HG03571 (cell line): ENCODE results near the gene GOPC.
"Not testable (repeated sequence)": the region's sequence is repeated elsewhere in the genome, so short reads cannot be mapped to it uniquely, and the experiment has no call there.

Experiments used
- ATAC-seq: cut with Tn5 transposase; IDR thresholded peaks from one replicate; pipeline ENCODE4 v1.9.1; 2021; ENCODE audit not compliant: unreplicated experiment

Gene GOPC

DNA sequence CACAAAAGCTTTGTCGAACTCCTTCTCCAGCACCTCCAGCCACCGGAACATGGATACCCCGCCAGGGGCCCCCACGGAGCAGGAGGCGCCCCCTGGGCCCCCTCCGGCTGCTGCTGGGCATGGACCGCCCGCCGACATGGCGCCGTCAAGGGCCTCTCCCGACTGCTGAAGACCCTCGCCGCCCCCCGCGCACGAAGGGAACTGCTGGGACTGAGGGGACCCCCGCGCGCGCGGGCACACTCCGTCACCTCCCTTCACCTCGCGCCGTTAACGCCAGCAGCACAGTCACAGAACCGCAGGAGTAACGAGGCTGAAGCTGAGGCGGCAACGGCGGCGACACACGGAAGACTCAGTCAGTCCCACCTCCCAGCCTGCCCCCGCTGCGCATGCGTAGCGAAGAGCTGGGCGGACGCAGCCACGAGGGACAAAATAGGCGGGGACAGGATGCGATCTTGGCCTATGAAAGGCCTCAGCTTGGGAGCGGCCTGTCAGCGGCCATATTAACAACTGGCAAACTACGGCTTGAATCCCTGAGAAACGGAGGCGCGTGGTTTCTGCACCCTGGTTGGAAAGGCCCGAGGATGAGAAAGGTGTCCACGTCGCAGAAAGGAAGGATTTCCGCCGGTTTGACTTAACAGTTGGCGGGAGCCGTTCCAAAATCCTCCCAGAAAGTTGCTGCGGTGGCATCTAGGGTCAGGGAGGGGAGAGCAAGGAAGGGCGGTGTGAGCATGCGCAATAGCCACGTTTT, at the start of gene GOPC:
Gene GOPC (minus strand): TSS at position 361 of the 748 bp plus-strand sequence. CDS start 223 bp downstream, at position 138.
- ATAC-seq, result peak; percentile 93

DNA sequence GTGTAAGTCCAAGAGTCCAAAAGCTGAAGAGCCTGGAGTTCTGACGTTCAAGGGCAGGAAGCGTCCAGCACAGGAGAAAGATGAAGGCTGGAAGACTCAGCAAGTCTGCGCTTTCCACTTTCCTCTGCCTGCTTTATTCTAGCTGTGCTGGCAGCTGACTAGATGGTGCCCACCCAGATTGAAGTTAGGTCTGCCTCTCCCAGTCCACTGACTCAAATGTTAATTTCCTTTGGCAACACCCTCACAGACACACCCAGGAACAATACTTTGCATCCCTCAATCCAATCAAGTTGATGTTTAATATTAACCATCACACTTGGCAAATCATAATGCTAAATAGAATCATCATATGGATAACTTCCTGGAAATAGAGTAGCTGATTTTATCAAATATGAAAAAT, 49.7 kb upstream of the GOPC start:
- not testable (repeated sequence) for ATAC-seq

DNA sequence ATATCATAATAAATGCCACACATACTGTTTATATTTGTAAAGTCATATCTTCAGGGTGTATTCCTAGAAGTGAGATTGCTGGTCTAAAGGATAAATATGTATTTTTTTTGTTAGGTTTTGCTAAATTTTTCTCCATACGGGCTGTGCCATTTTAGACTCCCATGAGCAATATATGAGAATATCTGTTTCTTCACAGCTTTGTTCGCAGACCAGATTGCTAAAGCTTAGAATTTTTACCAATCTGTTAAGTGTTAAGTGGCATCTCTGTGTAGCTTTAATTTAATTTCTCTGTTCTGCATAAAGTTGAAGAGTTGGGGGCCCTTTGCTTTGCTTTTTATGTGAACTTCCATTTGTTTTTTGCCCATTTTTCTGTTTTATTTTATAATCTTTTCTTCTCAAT, 40.7 kb upstream of the GOPC start:
- no peak for ATAC-seq

DNA sequence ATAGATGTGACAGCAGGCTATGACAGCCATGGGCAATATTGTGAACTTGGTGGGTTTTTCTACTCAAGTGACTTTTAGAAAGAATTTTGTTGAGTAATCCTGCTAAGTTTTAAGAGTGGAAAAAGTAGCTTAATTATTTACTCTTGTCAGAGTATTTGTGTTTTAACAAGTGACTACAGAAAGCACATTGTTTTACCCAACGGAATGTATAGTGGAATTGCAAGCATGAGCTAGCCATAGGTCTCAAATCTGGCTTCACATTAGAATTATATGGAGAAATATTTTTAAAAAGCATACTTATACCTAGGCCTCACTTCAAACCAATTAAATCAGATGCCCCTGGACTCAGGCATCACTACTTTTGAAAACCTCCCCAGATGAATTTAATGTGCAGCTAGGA, 35.5 kb upstream of the GOPC start:
- ATAC-seq, result no peak

DNA sequence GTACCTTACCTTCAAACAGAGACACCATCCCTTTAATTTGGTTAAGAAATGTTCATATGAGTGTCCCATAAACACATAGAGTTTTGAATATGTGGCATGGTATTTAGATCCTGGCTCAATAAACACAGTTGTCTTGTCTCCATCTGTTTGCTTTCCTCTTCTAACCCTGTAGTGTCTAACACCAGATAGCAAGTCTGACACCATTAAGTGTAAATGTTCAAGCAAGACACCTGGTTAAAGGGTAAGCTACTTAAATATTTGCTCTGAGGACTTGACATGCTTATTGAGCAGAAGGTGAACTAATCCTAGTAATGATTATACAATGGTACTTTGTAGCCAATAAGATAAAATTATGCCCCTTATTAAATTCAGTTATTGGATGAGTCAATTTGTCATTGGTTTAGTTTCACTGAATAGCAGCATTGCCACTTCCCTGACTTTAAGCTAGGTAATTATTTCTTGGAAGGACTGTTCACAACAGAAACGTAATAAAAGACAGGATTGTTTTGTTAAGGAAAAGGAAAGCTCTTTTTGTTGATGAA, 26.9 kb upstream of the GOPC start:
- no peak for ATAC-seq

DNA sequence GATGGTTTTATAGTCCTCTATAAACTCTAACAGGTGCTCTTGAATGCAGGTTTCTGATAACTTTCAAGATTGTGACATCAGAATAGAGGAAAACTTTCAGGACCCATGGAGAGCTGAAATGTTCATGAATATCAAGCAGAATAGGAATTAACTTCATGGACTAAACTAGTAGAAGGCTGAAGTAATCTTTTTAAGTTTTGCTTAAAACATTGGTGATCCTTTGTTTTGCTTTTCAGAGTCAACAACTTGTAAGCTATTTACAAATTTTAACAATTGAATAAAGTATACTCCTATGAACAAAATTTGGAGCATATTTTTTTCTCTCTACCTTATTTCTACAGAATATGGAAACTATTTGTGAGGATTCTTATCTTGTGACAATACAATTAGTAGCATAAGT, 25.2 kb upstream of the GOPC start:
- no peak for ATAC-seq

DNA sequence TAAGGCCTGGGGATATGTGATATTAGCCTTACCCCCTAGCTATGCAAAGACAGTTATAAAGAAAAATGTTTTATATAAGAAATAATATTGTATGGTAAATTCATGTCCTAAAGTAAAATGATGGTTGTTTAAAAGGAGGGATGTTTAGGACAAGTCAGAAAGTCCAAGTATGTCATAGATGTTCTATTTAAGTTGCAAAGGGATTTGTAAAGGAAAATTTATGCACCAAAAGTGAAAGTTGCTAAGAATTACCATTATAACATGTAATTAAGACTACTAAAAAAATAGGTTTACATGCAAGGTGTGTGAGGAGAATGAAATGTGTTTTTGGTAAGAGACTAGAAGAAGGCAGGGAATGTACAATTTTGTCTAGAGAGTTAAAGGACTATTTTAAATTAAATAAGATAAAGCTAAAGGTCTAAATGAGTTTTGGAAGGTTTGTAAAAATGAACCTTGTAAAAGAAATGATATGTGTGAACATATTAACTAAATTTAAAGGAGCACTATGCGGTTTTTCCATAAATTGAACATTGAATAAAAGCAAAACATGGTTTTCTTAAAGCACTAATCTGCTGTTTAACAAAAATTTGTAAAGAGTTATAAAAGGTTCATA, 22.7 kb upstream of the GOPC start:
- ATAC-seq, result no peak

DNA sequence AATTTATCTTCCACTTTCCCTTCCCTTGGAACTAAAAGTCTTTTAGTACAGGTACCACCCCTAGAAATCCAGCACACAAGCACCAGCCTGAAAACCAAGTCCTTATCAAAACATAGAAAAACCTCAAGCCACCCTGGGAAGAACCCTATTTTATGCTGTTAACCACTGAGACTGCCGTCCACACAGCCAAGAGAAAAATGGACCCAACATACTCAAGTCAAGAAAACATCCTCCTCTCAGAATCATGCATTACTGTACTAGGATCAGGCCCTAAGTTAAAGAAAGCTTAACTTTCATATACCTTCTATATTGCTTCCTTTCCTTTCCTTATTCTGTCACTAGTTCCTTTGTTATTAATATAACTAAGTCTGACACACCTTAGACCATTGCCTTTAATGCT, 16.9 kb upstream of the GOPC start:
- no peak for ATAC-seq

DNA sequence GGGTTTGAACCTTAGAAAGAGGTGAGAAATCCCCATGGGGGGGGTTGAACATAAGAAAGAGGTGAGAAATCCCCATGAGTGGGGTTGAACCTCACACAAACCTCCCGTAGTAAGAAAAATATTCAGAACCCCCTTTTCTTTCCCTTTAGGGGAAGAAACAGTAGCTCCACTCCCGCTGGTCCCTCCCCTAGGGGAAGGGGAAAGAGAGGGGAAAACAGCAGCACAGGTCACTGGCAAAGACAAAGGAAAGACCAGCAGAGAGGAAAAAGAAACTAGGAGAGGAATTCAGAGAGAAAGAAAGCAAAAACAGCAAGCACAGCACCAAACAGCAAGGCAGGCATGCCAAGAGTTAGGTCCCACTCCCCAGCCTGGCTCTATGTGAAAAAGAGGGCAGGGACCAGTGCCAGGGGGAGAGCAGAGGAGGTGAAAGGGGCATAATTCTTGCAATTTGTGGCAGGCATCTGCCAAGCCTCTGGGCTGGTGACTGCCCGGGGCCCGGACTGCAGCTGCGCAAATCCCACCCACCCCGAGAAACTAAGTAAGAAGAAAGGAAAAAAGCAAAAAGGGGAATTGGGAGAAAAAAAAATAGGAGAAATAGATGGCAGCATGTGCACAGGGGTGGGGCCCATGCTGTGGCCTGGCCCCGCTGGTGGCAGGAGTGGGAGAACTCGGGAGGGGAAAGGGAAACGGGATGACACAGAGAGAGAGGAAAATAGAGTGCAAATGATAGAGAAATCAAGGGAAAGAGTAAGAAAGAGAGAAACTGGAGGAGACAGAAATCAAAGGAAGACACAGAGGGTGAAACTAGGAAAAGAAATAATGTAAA, 15.1 kb upstream of the GOPC start:
- no peak for ATAC-seq

DNA sequence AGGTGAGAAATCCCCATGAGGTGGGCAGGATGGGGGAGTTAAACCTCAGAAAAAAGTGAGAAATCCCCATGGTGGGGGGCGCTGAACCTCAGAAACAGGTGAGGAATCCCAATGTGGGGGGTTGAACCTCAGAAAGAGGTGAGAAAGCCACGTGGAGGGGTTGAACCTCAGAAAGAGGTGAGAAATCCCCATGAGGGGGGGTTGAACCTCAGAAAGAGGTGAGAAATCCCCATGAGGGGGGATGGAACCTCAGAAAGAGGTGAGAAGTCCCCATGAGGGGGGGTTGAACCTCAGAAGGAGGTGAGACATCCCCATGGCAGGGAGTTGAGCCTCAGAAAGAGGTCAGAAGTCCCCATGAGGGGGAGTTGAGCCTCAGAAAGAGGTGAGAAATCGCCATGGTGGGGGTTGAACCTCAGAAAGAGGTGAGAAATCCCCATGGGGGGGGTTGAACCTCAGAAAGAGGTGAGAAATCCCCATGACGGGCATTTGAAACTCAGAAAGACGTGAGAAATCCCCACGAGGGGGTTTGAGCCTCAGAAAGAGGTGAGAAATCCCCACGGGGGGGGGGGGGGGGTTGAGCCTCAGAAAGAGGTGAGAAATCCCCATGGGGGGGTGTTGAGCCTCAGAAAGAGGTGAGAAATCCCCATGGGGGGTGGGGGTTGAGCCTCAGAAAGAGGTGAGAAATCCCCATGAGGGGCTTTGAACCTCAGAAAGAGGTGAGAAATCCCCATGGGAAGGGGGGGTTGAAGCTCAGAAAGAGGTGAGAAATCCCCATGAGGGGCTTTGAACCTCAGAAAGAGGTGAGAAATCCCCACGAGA, 14.3 kb upstream of the GOPC start:
- no peak for ATAC-seq

DNA sequence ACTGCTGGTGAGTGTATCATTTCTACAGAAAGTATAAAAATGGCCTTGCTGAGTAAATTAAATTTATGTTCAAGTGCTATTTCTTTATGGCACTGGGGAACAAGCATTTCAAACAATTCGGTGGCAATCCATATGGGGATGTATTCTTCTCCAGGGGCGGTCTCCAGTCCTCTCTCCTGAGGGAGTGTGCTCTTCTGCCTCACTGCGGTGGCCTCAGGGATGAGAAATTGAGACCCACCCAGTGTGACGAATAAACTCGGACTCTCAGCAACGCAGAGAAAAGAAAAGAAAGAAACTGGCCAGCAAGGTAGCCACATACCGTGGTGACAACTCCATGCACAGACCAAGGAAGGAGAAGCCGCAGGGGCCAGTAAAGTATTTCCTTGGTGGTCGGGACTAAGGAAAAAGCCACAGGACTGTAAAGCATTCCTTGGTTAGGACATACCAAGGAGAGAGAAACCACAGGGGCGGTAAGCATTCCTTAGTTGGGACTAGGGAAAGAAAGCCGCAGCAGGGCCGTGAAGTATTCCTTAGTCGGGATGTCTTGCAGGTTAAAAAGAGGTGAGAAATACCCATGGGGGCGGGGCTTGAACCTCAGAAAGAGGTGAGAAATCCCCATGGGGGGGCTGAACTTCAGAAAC, 13.6 kb upstream of the GOPC start:
- ATAC-seq, result no peak

DNA sequence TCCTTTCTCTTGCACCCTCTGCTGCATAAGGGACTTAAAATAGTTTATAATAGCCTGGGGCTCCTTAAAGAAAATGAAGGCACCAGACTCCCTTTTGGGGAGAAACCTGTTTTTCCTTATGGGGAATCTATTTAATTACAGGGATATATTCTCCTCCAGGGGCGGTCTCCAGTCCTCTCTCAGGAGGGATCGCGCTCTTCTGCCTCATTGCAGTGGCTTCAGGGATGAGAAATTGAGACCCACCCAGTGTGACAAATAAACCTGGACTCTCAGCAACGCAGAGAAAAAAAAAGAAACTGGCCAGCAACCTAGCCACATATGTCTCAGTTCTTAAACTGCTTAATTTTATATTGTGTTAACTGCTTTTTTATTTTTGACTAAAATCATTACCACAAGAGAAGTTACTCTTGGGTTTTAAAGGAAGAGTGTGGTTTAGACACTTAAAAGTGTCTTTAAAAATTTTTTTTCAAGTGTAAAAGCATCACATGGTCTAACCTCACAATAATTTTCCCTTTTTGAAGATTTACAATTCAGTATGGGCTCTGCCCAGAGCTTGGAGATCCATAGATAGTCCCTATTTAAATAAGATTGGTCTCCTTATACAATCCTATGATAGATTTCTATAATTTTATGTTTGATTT, 11.7 kb upstream of the GOPC start:
- ATAC-seq, result no peak

DNA sequence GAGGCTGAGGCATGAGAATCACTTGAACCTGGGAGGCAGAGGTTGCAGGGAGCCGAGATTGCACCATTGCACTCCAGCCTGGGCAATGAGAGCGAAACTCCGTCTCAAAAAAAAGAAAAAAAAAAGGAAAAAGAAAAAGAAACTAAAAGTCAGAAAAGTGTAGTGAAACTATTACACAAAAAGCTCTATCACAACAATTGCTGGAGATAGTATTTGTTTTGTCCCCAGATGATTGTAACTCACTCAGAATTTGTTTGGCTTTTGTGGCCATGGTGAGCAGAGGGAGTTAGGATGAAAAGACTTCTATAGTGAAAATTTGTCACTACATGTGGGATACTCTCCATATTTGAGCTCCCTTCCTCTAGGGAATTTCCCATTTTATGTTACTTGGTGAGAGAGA, 5.2 kb upstream of the GOPC start:
- ATAC-seq, result no peak

DNA sequence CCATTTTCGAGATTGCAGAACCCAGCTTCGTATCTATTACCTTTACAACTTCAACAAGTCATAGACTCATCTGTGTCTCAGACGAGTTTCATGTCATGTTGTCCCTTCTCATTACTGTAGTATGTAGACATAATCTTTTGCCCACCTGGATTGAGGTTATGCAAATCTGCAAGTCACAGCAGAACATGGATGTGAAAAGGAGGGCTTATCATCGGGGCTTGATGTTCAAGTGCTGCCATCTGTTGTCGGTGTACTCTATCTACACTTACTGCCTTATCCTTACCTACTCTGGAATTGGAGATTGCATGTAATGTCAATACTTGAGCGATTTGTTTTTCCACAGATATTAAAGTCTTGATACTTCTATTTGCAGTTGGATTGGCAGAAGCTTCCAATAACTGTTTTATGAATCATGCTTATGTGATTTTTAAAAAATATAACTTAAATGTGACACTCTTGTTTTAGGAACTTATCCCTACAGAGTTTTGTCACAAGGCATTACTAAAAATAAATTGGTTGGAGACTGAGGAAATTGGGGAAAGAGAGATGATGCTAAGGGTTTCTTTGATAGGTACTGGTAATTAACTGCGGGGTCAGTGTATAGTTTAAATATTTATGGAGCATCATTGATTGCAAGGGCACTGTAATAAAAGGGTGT, 3.0 kb upstream of the GOPC start:
- peak; percentile 39 for ATAC-seq

DNA sequence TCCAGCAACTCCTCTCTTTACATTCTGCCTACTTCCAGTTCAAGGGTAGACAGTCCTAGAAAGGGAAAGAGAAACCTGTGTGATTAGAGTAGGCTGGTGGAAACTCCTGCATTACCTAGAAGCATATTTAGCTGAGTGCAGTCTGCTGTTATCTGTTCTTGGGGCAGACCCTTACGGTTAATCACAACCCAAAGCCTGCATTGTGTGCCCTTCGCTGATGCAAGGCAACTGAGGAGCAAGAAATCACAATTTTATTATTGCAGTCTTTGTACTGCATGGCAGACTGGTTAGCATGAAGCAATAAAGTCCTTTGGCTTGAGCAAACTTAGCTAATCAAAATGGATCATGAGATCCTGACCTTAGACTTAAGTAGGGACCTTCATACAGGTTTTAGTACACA, 1.5 kb upstream of the GOPC start:
- no peak for ATAC-seq

DNA sequence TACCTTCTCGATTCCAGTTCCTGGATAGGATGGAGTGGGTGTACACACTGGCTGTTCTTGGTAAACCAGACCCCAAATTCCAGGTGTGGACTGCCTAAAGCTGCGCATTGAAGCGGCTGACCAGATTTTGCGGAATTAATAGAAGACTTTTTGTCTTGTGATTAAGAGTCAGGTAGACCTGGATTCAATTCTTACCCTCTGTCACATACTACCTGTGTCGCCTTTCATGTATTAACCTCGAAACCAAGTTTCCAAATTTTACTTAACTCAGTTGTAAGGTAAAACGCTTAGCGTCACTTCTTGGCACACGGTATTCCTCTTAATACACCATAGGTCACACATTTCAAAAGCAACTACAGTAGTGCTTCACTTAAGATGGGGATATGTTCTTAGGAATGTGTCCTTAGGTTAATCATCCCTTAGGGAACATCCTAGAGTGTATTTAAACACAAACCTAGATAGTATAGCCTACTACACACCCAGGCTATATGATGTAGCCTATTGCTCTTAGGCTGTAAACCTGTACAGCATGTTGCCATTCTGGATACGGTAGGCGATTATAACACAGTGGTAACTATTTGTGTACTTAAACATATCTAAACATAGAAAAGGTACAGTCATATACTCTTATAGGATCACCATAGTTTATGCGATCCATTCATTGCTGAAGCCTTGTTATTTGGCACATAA, 733 bp upstream of the GOPC start:
- ATAC-seq, result no peak

DNA sequence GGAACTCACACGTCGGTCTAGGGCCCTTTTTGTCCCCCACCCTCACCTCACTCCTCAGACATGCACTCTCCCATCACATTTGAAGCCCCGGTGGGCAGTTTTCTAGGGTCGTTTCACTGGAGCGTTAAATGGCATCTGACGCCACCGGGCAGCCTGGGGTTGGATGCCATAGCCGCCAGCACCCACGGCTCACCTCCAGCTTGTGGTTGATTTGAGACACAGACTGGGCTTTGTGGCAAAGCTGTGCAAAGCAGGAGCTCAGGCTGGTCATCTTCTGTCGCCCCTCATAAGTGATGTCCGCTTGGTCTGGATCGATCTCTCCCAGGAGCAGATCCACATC, 530 bp downstream of the GOPC start:
- ATAC-seq, result peak; percentile 12

DNA sequence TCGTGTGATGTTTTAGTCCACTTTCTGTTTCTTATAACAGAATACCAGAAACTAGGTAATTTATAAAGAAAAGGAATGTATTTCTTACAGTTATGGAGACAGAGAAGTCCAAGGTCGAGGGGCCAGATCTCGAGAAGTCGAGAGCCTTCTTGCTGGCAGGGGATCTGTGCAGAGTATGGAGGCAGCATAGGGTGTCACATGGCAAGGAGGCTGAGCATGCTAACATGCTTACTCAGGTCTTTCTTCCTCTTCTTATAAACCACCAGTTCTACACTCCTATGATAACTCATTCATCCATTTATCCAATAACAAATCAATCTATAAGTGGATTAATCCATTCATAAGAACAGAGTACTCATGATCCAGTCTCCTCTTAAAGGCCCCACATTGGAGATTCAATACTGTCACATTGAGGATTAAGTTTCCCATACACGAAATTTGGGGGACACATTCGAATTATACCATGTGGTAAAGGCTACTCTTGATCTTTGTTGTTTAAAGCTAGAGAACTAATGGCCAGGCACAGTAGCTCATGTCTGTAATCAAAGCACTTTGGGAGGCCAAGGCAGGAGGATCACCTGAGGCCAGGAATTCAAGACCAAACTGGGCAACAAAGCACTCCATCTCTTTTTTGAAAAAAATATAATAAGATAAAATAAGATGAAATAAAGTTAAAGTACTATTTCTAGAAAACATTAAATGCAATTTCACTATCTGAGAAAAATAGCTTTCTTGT, 2.1 kb downstream of the GOPC start:
- ATAC-seq, result no peak
